ENCODE measurements around the gene SERPINH1. TPM values are rescaled to one million over a fixed set of nuclear protein-coding genes. Genes with fewer than 3 reads are reported as not detected.

The SERPINH1 gene
- total and polyA plus RNA-seq, 2 donors (not counting 3 experiments of a cell fraction or from before 2014, with no cell fraction given), result 409 to 816 TPM

- peak overlapping the region; percentile 34 for H2AFZ ChIP-seq (ENCODE audit: low read depth, low read length)
- peaks cover 54% of the 10 kb centered on the region for H3K4me1 ChIP-seq (ENCODE audit: control insufficient read depth, extremely low read depth, insufficient read depth, low read length)
- DNase-seq (ENCODE audit: low read depth, low spot score) (peak; percentile 20), FAIRE-seq (no peak)
- BruUV-seq (replicated peaks), result no TSS peak
- peak overlapping the region; percentile 92 for H3K27ac ChIP-seq (ENCODE audit: insufficient read depth, low read depth, low read length)
- H3K4me2 ChIP-seq (ENCODE audit: insufficient read depth, low read length), result peak overlapping the region; percentile 5
- H3K9me3 ChIP-seq (replicated peaks; ENCODE audit: control insufficient read depth, insufficient read depth, low read length), result no peaks in the 10 kb centered on the region
- H3K4me3 ChIP-seq (replicated peaks in 1 of 3; ENCODE audit: insufficient read depth in 1 of 3, low read depth in 1 of 3, low read length in 3 of 3), result peak overlapping the region in 2 of 3 experiments; percentile 50 to 84
- intact Hi-C loops (cut with micrococcal nuclease) (loop anchor here (1.0 kb wide), 1 partner anchor 7 kb away; no protein-coding TSS in a partner anchor), dilution Hi-C loops (cut with MboI; ENCODE audit: extremely low pct_ligation_motif_present, low sequenced_read_pairs) (no loop called here)
- H3K9ac ChIP-seq (replicated peaks; ENCODE audit: extremely low read depth, insufficient read depth, low read length), result peak overlapping the region; percentile 76
- CTCF ChIA-PET, result interaction anchor here (0.7 to 8.6 kb wide), 4 partner anchors 7 to 15 kb away, joined by 3 to 107 read pairs (median 8); no protein-coding TSS in a partner anchor
- POLR2A ChIA-PET, result interaction anchor here (2.3 kb wide), 1 partner anchor 7 kb away, joined by 14 read pairs; no protein-coding TSS in a partner anchor
- H3K36me3 ChIP-seq (ENCODE audit: control insufficient read depth in 2 of 2, extremely low read depth in 1 of 2, insufficient read depth in 2 of 2, low read length in 2 of 2), result peaks cover 0 to 5% of the 10 kb centered on the region in 2 experiments
- TF ChIP-seq JUN (IDR thresholded peaks at IDR 0.05; ENCODE audit: borderline replicate concordance, insufficient read depth, insufficient read length, low read depth), result no peak
- TF ChIP-seq POLR2AphosphoS5 (IDR thresholded peaks at IDR 0.05; ENCODE audit: insufficient read depth, low read depth, low read length), result no peak
- TF ChIP-seq FOS (IDR thresholded peaks at IDR 0.05; ENCODE audit: borderline replicate concordance, insufficient read depth, low read length), result no peak
- no peak for TF ChIP-seq EZH2 (IDR thresholded peaks at IDR 0.05; ENCODE audit: borderline replicate concordance, low read depth, low read length, severe bottlenecking)
- no peak for TF ChIP-seq CTCF (IDR thresholded peaks at IDR 0.05; ENCODE audit: extremely low read depth in 1 of 2, insufficient read depth in 1 of 2, low read depth in 1 of 2, low read length in 2 of 2)
- H3K27me3 ChIP-seq (ENCODE audit: control insufficient read depth in 2 of 2, insufficient read depth in 2 of 2, low read length in 2 of 2), result no peaks in the 10 kb centered on the region
- no peaks in the 10 kb centered on the region for H3K9me1 ChIP-seq (replicated peaks; ENCODE audit: control insufficient read depth, extremely low read depth, insufficient read depth, low read length)
- H3K79me2 ChIP-seq (ENCODE audit: control insufficient read depth, insufficient read depth, low read length), result peaks cover 42% of the 10 kb centered on the region
- no peaks in the 10 kb centered on the region for H4K20me1 ChIP-seq (replicated peaks; ENCODE audit: control insufficient read depth, extremely low read depth, insufficient read depth, low read length)
Measured at GRCh38 chr11:75561426-75562047, 516 bp upstream of the SERPINH1 start.
